ENCODE data around the gene UGT1A3.

DNA sequence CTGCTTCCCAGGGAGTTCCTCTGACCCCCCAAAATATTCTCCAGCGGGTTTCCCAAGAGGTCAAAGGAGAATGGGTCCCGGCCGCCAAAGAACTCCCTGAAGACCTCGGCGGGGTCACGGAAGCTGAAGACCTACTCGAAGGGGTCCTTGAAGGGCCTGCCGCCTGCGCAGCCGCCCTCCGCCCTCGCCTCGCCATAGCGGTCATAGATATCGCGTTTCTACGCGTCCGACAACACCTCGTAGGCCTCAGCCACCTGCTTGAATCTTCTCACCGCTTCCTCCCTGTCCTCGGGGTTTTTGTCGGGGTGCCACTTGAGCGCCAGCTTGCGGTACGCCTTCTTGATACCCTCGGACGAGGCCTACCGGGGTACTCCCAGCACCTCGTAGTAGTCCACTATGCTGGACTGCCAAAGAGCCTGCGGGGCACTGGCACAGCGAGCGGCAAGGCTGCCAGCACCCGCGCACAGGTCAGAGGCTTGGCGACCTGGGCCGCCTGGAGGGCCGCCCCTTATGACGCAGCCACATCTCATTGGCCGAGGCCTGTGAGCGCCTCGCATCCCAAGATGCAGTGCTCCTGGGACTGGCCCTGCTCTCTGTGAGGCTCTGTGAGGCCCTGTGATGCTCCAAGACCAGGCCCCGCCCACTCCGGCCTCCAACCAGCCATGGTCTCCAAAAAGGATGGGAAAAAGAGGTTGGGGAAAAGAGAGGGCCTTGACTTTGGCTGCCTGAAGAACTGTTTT is 26.2 kb downstream of the UGT1A3 start:
- TF ChIP-seq, protein P1, sequence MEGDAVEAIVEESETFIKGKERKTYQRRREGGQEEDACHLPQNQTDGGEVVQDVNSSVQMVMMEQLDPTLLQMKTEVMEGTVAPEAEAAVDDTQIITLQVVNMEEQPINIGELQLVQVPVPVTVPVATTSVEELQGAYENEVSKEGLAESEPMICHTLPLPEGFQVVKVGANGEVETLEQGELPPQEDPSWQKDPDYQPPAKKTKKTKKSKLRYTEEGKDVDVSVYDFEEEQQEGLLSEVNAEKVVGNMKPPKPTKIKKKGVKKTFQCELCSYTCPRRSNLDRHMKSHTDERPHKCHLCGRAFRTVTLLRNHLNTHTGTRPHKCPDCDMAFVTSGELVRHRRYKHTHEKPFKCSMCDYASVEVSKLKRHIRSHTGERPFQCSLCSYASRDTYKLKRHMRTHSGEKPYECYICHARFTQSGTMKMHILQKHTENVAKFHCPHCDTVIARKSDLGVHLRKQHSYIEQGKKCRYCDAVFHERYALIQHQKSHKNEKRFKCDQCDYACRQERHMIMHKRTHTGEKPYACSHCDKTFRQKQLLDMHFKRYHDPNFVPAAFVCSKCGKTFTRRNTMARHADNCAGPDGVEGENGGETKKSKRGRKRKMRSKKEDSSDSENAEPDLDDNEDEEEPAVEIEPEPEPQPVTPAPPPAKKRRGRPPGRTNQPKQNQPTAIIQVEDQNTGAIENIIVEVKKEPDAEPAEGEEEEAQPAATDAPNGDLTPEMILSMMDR (IDR thresholded peaks at IDR 0.05) = no peak
- no peak for TF ChIP-seq POLR2A (IDR thresholded peaks at IDR 0.05)
